Loucy (cell line): ENCODE measurements around the gene KAT5.

ENCODE experiments used
- H2AFZ ChIP-seq: fragments of 200-600 bp; sonication (generic); 2 replicates; pipeline ENCODE4 v1.6.0; 2016; ENCODE audit warnings: antibody characterized with exemption, mild to moderate bottlenecking, low read length, moderate library complexity
- H3F3A ChIP-seq: fragments of 200-600 bp; 2 replicates; pipeline ENCODE4 v1.6.0; 2016; ENCODE audit warnings: antibody characterized with exemption, low read depth, mild to moderate bottlenecking
- H3K27me3 ChIP-seq: fragments of 200-600 bp; sonication (generic); 2 replicates; pipeline ENCODE4 v1.6.1; 2014; ENCODE audit warnings: low read length, mild to moderate bottlenecking; ENCODE audit not compliant: insufficient read depth, poor library complexity, severe bottlenecking
- H3K36me3 ChIP-seq: fragments of 200-600 bp; sonication (generic); 2 replicates; pipeline ENCODE4 v1.6.1; 2016; ENCODE audit warnings: low read length; ENCODE audit not compliant: insufficient read depth
- H3K4me1 ChIP-seq: fragments of 200-600 bp; sonication (generic); 2 replicates; pipeline ENCODE4 v1.5.1; 2014; ENCODE audit warnings: low read length, mild to moderate bottlenecking; ENCODE audit not compliant: insufficient read depth, poor library complexity, severe bottlenecking
- H3K4me2 ChIP-seq: fragments of 200-600 bp; sonication (generic); 2 replicates; pipeline ENCODE4 v1.6.0; 2014; ENCODE audit warnings: antibody characterized with exemption, low read length, low read depth, mild to moderate bottlenecking; ENCODE audit not compliant: poor library complexity, severe bottlenecking
- H3K4me3 ChIP-seq: fragments of 200-600 bp; sonication (generic); 2 replicates; pipeline ENCODE4 v1.5.1; 2014; ENCODE audit warnings: low read length, mild to moderate bottlenecking, mixed read lengths; ENCODE audit not compliant: poor library complexity, severe bottlenecking
- H3K79me2 ChIP-seq: fragments of 200-600 bp; sonication (generic); 2 replicates; pipeline ENCODE4 v1.6.1; 2014; ENCODE audit warnings: low read length; ENCODE audit not compliant: insufficient read depth
- H3K9ac ChIP-seq: fragments of 200-600 bp; sonication (generic); 2 replicates; pipeline ENCODE4 v1.6.0; 2014; ENCODE audit warnings: mild to moderate bottlenecking, low read depth, low read length, moderate library complexity; ENCODE audit not compliant: poor library complexity, severe bottlenecking
- H3K9me2 ChIP-seq: fragments of 200-600 bp; sonication (generic); replicated peaks from 2 replicates; pipeline ENCODE4 v1.6.1; 2016; ENCODE audit warnings: low read depth, low read length, mixed read lengths
- H3K9me3 ChIP-seq: fragments of 200-600 bp; sonication (generic); 2 replicates; pipeline ENCODE4 v1.6.1; 2014; ENCODE audit warnings: mild to moderate bottlenecking, antibody characterized with exemption, low read length, low read depth; ENCODE audit not compliant: insufficient read depth
- H4K20me1 ChIP-seq: fragments of 200-600 bp; sonication (generic); 2 replicates; pipeline ENCODE4 v1.6.0; 2014; ENCODE audit warnings: antibody characterized with exemption, low read length, mild to moderate bottlenecking; ENCODE audit not compliant: insufficient read depth, poor library complexity, severe bottlenecking
- CTCF ChIP-seq: fragments of 200-600 bp; sonication (generic); conservative IDR thresholded peaks from 2 replicates; pipeline ENCODE4 v1.5.1; 2014; ENCODE audit warnings: mild to moderate bottlenecking, antibody characterized with exemption, low read length
- EZH2phosphoT487 ChIP-seq: fragments of 200-600 bp; IDR thresholded peaks from 2 replicates; pipeline ENCODE4 v1.6.1; 2018; ENCODE audit warnings: antibody characterized with exemption, mild to moderate bottlenecking, moderate library complexity, borderline replicate concordance

KAT5 gene

GRCh38 chr11:65742353-65742752 lies 30.3 kb downstream of the KAT5 start:
- no peaks in the 10 kb centered on the region for H4K20me1 ChIP-seq
- no peak overlapping the region for H3K9ac ChIP-seq
- TF ChIP-seq EZH2phosphoT487 (no peak), CTCF (no peak)

DNA sequence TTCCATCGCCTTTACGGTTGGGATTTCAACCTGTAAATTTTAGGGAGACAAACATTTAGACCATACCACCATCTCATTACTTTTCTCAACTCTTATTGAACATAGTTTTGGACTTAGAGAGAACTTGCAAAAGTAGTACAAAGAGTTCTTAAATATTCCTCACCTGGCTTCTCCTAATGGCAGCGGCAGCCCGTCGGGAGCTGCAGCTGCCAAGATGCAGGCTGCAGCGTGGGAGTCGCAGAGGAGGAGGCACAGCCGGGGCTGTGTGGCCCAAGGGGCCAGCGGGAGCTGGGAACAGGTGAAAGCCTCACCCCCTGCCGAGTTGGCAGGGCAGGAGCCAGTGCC lies 31.6 kb downstream of the KAT5 start:
- TF ChIP-seq EZH2phosphoT487 (no peak), CTCF (no peak)
- Histone ChIP-seq H3K9ac (no peak overlapping the region), H4K20me1 (no peaks in the 10 kb centered on the region), H3K4me1 (no peaks in the 10 kb centered on the region), H3K79me2 (no peaks in the 10 kb centered on the region), H3F3A (no peaks in the 10 kb centered on the region), H3K4me2 (no peak overlapping the region), H3K9me2 (no peaks in the 10 kb centered on the region), H3K27me3 (no peaks in the 10 kb centered on the region), H3K4me3 (no peak overlapping the region), H3K36me3 (no peaks in the 10 kb centered on the region), H2AFZ (no peak overlapping the region), H3K9me3 (no peaks in the 10 kb centered on the region)

More at GRCh38 chr11:65742353-65742752, 30.3 kb downstream of the KAT5 start:
- H3K9me2 ChIP-seq: no peaks in the 10 kb centered on the region
- no peaks in the 10 kb centered on the region for H3F3A ChIP-seq
- H3K4me3 ChIP-seq: no peak overlapping the region
- no peaks in the 10 kb centered on the region for H3K4me1 ChIP-seq
- H3K79me2 ChIP-seq: no peaks in the 10 kb centered on the region
- H3K36me3 ChIP-seq: no peaks in the 10 kb centered on the region
- no peaks in the 10 kb centered on the region for H3K9me3 ChIP-seq
- no peak overlapping the region for H2AFZ ChIP-seq
- H3K4me2 ChIP-seq: no peak overlapping the region
- H3K27me3 ChIP-seq: no peaks in the 10 kb centered on the region

- no peak overlapping the region for H3K4me2 ChIP-seq
- no peaks in the 10 kb centered on the region for H3K36me3 ChIP-seq
- TF ChIP-seq EZH2phosphoT487: no peak
- peak; percentile 45 for TF ChIP-seq CTCF
- H3K79me2 ChIP-seq: no peaks in the 10 kb centered on the region
- H2AFZ ChIP-seq: no peak overlapping the region; the same call in 1 of the 2 replicates
- H3K9me2 ChIP-seq: no peaks in the 10 kb centered on the region
- no peaks in the 10 kb centered on the region for H3K9me3 ChIP-seq
- H3K4me1 ChIP-seq: no peaks in the 10 kb centered on the region
- H3K27me3 ChIP-seq: peaks cover under 1% of the 10 kb centered on the region
- H4K20me1 ChIP-seq: no peaks in the 10 kb centered on the region
- no peak overlapping the region for H3K4me3 ChIP-seq
- no peaks in the 10 kb centered on the region for H3F3A ChIP-seq
- no peak overlapping the region for H3K9ac ChIP-seq
Measured at GRCh38 chr11:65744026-65744698, 32.1 kb downstream of the KAT5 start.
